Prostate gland (tissue), 2 donors: ENCODE measurements around the gene EVC.

ENCODE experiments used
- CTCF ChIP-seq, 4 experiments: fragments of 200-600 bp in 2 of 4; fragments of 450-650 bp in 2 of 4; sonication (generic) in 2 of 4; IDR thresholded peaks; 1 replicate in 3 of 4; 2 replicates in 1 of 4; pipeline ENCODE4 v1.5.1; 2016 to 2019; ENCODE audit warnings: antibody characterized with exemption in 4 of 4, mild to moderate bottlenecking in 2 of 4, moderate library complexity in 2 of 4
- POLR2A ChIP-seq: fragments of 450-650 bp; IDR thresholded peaks from one replicate; pipeline ENCODE4 v1.6.1; 2016; ENCODE audit warnings: antibody characterized with exemption, mild to moderate bottlenecking
- POLR2AphosphoS5 ChIP-seq: sonication (generic); formaldehyde crosslinking; IDR thresholded peaks from one replicate; pipeline ENCODE4 v1.6.1; 2017; ENCODE audit warnings: antibody characterized with exemption

- TF ChIP-seq CTCF (IDR thresholded peaks at IDR 0.05) (no peak), POLR2A (no peak), POLR2AphosphoS5 (no peak)
Measured at GRCh38 chr4:5851637-5852301, 140.8 kb downstream of the EVC start.
